Omental fat pad (tissue), 4 donors: ENCODE results near the gene CIAO2B. TPM values are rescaled to one million over a fixed set of nuclear protein-coding genes. Genes with fewer than 3 reads are reported as not detected.
A peak's percentile ranks its signal among the peaks of the same experiment; 100 is the strongest.
"Not testable (repeated sequence)": the region's sequence is repeated elsewhere in the genome, so short reads cannot be mapped to it uniquely, and the experiment has no call there.

Experiments used
- ATAC-seq: fragments of 150-250 bp; one replicate; pipeline ENCODE4 v1.9.1; 2016; ENCODE audit warnings: mild to moderate bottlenecking, moderate library complexity; ENCODE audit not compliant: low FRiP score
- DNase-seq: peaks from one replicate; pipeline ENCODE4 v3.0.0-alpha.2; 2019; ENCODE audit warnings: low spot score
- total RNA-seq, 4 donors: library from RNA; depleted of rRNA; stranded (reverse); fragments of >200 nt; gene quantifications; one replicate each; pipeline ENCODE4 v1.1.0, GENCODE V29; 2016
- TF ChIP-seq, protein P1 (sequence below), 3 donors: fragments of 450-650 bp; IDR thresholded peaks; one replicate each; pipeline ENCODE4 v1.5.1; 2016 to 2017; ENCODE audit warnings: antibody characterized with exemption in 3 of 3, mild to moderate bottlenecking in 3 of 3, moderate library complexity in 2 of 3

Gene CIAO2B
- total RNA-seq, 4 donors from 2014 or later = 50.4 to 86.8 (median 70.4) TPM

DNA sequence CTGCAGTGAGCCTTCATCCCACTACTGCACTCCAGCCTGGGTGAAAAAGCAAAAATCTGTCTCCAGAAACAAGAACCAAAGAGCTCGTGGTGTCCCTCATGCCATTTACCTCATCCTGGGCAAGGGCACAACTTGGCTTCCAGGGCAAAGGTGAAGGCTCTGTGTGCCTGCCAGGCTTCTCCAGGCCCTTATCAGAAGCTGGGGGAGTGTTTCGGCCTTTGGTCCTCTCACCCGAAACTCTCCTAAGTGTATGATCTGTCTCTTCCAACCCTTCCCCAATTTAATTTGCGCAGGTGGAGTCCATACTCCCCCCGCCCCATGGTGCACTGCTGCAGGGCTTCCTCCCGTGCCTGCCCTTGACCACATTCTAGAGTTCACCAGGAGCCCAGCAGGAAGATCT lies 2.3 kb upstream of the CIAO2B start:
- DNase-seq (no peak), ATAC-seq (no peak)
- TF ChIP-seq, protein P1, sequence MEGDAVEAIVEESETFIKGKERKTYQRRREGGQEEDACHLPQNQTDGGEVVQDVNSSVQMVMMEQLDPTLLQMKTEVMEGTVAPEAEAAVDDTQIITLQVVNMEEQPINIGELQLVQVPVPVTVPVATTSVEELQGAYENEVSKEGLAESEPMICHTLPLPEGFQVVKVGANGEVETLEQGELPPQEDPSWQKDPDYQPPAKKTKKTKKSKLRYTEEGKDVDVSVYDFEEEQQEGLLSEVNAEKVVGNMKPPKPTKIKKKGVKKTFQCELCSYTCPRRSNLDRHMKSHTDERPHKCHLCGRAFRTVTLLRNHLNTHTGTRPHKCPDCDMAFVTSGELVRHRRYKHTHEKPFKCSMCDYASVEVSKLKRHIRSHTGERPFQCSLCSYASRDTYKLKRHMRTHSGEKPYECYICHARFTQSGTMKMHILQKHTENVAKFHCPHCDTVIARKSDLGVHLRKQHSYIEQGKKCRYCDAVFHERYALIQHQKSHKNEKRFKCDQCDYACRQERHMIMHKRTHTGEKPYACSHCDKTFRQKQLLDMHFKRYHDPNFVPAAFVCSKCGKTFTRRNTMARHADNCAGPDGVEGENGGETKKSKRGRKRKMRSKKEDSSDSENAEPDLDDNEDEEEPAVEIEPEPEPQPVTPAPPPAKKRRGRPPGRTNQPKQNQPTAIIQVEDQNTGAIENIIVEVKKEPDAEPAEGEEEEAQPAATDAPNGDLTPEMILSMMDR (IDR thresholded peaks at IDR 0.05) = no peak

DNA sequence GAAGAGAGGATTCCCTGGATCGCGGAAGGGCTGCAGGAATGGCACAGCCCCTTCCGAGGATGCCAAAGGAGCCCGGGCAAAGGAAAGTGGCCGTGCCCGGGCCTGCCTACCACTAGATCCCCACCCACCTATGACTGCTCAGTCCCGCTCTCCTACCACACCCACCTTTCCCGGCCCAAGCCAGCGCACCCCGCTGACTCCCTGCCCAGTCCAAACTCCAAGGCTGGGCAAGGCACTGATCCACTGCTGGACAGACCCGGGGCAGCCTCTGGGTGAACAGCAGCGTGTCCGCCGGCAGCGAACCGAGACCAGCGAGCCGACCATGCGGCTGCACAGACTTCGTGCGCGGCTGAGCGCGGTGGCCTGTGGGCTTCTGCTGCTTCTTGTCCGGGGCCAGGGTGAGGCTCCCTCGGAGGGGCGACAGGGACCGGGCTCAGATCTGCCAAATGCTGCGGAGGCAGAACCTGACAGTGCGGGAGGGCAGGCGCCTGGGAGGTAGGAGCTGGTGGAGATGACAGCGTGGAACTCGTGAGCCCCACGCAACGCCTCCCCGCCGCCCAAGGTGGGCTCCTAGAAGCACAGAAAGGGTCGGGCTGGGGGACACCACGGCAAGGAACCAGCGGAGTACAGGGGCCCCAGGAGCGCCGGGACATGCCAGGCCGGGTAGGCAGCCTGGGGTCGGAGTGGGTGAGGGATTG lies 1.3 kb upstream of the CIAO2B start, which contains the start of gene CES2:
Gene CES2, plus strand, starts transcription at position 203 of the 698 bp plus-strand sequence. Its CDS starts 120 bp downstream, at position 323.
- no peak for DNase-seq
- TF ChIP-seq, protein P1 (IDR thresholded peaks at IDR 0.05) = no peak
- ATAC-seq = peak; percentile 83

DNA sequence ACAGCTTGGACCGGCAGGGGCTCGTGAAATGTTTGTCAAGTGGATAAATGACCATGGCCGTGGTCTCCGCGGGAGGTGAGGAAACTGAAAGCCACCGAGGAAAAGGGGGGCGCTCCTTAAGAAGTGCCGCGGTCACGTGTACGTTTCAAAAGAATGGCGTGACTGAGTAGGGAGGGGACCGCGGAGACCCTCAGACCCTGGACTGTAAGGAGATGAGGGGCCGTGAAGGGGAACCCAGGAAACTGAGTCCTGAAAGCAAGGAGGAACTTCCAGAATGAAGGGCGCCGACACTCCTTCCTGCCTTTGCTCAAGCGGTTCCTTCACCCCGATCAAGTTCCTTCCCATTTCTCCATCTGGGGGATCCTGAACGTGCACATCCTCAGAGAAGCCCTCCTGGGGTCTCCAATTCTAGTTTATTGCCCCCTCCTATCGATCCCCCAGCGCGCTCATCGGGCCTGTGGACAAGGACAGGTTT lies 674 bp upstream of the CIAO2B start:
- ATAC-seq, DNase-seq: not testable (repeated sequence)

DNA sequence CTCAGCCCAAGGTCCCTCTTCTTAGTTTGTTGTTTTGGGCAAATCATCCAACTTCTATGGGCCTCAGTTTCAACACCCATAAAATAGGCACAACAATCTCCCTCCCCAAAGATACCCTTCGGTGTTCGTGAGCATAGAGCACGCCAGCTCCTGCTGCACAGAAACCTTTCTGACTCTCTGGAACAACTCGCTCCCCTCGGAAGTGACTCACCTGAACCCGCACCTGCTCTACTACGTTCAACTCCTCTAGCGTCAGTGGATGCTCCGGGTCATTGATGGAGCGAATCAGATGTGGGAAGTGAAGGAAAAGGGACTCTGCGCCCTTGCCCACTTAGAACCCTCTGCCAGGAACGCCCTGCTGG lies 445 bp downstream of the CIAO2B start:
- TF ChIP-seq, protein P1 (IDR thresholded peaks at IDR 0.05) = no peak
- DNase-seq = no peak
- ATAC-seq = peak; percentile 22

DNA sequence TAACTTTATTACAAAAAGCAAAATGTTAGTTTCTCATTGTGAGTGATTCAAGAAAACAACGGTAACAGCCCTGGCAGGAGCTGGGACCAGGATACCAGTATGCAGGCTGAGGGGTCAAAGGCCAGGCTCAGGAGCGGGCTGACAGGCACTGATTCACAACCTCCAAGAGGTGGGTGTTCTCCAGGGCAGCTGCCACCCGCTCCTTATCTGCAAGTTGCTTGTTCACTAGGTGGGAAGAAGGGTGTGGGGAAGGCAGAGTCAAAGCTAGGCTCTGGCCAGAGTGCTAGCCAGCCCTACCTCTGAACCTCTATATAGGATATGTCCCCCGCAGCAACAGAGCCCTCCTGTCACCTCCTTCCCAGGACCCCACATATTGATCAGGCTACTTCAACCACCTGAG lies 2.1 kb downstream of the CIAO2B start:
- no peak for DNase-seq
- TF ChIP-seq, protein P1 (IDR thresholded peaks at IDR 0.05) = no peak
- no peak for ATAC-seq

DNA sequence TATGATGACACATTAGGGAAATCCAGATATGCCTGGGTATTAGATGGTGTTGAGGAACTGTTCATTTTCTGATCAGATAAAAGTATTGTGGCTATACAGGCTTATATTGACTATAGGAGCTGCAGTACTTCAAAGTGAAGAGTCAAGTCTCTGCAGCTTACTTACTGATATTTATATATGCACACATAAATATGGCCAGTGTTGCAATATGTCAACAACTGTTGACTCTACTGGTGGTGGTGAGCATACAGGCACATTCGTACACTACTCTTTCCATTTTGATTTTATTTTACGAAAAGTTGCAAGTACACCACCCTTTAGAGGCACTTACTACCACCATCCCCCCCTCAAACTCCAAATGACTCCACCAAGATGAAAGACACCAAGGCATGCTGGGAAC lies 2.5 kb downstream of the CIAO2B start:
- TF ChIP-seq, protein P1 (IDR thresholded peaks at IDR 0.05) = no peak
- ATAC-seq = no peak
- DNase-seq = no peak

DNA sequence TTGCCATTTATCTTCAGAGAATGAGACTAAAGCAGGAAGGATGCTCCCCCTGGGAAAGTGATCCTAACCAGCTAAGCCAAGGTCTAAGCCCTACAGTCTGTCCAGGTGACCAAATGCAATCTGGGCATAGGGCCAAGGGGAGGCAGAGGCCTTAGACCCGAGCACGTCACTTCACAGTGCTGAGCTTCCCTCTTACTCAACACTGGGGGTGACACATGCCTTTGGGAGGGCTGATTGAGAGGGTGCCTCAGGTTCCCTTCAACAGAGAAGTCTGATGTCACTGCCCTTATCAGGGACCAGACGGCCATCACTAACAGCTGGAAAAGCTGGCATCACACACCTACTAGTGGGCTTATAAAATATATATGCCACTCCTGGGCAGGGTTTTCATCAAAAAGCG lies 4.0 kb downstream of the CIAO2B start:
- TF ChIP-seq, protein P1 (IDR thresholded peaks at IDR 0.05) = no peak
- ATAC-seq (no peak), DNase-seq (no peak)
